CD4-positive, alpha-beta T cell treated with Interleukin-10 for 1 hour (primary cell): ENCODE data around the gene ERCC6L2.

Experiments
- DNase-seq: peaks from one replicate; pipeline ENCODE4 v3.0.0-alpha.2; 2020

ERCC6L2 gene

GRCh38 chr9:95985440-95986055 is 110.1 kb downstream of the ERCC6L2 start:
- no peak for DNase-seq

DNA sequence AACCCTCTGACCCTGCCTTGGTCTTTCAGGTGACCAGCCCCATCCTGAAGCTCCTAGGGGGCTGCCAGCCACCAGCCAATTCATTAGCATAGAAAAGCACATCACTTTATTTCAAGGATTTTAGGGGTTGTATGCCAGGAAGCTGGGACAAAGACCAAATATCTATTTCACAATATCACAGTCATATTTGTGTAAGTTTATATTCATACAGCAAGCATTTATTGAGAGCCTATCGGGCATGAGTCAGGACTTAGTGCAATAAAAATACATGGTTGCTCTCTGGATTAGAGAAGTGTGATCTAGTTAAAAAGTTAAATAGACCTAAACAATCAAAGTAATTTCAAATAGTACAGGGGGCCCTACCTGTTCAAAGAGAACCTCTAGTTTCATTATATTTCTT is 113.8 kb downstream of the ERCC6L2 start:
- DNase-seq, result no peak

- no peak for DNase-seq
Measured at GRCh38 chr9:95991326-95991725, 115.8 kb downstream of the ERCC6L2 start.

- DNase-seq, result no peak
Measured at GRCh38 chr9:95992536-95992935, 117.0 kb downstream of the ERCC6L2 start.

- DNase-seq, result no peak
Measured at GRCh38 chr9:95993337-95993736, 117.8 kb downstream of the ERCC6L2 start.

- DNase-seq, result no peak
Measured at GRCh38 chr9:95999390-95999789, 123.9 kb downstream of the ERCC6L2 start.

DNA sequence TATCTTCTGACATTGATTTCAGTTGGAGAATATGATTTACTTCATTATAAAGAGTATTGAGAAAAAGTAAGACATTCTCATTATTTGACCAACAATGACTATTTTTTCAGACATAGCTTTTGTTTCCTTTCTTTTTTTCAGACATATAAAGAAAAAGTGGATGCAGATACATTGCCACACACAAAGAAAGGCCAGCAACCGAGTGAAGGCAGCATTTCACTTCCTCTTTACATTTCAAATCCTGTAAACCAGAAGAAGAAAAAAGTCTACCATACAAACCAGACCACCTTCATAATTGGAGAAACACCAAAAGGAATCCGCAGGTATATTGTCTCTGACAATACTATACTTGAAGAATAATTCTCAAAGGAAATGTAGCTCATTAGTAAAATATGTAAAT is 128.9 kb downstream of the ERCC6L2 start:
- no peak for DNase-seq

DNA sequence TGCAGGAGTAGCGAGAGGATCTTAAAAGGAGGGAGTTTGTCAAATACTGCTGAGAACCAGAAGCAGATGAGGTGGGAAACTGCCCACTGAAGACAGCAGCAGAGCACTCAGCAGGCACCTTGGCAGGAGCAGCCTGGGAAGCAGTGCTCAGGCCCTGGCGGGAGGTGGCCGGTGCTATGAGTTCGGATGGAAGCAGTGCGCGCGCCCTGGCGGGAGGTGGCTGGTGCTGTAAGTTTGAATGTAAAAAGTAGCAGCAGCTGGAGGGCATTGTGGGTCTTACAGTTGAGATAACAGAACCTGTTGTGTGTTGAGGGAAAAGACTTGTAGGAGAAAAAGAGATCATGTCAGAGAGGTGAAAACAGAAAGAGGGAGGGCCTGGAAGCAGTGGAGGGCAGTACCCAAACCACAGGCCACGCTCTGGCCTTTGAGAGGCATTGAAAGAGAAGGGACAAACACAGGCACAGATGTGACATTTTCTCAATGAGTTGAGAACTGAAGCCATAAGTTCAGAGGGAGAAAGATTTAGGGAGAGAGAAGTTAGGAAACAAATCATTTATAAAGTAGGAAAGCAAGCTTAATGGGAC is 130.9 kb downstream of the ERCC6L2 start:
- no peak for DNase-seq

DNA sequence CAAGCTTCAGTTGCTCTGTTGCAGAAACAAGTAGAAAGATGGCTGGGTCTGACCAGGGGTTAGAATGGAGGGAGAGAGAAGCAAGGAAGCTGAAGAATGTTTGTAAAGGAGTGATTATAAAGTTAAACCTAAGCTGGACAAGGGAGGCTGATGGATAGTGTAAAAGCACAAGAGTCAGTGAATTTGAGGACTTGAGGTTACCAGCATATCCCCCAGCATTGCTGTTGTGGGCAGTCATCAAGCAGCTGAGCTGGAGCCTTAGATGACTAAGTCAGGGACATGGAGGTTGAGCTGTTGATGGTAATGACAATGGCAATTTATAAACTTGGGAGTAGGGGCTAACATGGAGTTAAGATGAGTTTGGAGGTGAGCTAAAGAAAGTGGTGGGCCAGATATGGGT is 131.5 kb downstream of the ERCC6L2 start:
- DNase-seq, result no peak

- no peak for DNase-seq
Measured at GRCh38 chr9:96008502-96009222, 133.2 kb downstream of the ERCC6L2 start.

- DNase-seq, result no peak
Measured at GRCh38 chr9:96009223-96009602, 133.7 kb downstream of the ERCC6L2 start.

GRCh38 chr9:96009690-96010472 is 134.4 kb downstream of the ERCC6L2 start:
- peak; percentile 80 for DNase-seq

- DNase-seq, result peak; percentile 79
Measured at GRCh38 chr9:96014078-96014477, 138.6 kb downstream of the ERCC6L2 start.

GRCh38 chr9:96015876-96016686 is 140.6 kb downstream of the ERCC6L2 start:
- peak; percentile 69 for DNase-seq
